ENCODE measurements around the gene PGAP6.
"Not testable (repeated sequence)": the region's sequence is repeated elsewhere in the genome, so short reads cannot be mapped to it uniquely, and the experiment has no call there.

The PGAP6 gene

DNA sequence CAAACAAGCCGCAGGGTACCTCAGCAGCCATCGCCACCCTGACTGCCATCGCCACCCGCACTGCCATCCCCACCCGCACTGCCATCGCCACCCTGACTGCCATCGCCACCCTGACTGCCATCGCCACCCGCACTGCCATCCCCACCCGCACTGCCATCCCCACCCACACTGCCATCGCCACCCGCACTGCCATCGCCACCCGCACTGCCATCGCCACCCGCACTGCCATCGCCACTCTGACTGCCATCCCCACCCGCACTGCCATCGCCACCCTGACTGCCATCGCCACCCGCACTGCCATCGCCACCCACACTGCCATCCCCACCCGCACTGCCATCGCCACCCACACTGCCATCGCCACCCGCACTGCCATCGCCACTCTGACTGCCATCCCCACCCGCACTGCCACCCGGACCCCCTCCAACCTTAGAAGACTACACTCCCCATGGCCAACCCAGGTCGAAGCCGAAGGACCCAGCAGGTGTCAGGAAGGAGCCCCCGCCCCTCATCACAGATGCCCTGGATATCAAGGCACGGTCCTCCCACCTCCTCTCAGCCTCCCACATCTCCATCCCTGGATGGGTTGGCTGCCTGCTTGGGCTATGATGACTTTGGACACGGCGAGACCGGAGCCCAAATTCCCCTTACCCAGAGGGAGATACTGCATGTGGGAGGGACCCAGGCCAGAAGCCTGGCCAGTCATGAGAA, 3.5 kb downstream of the PGAP6 start:
- DNase-seq = not testable (repeated sequence)

DNA sequence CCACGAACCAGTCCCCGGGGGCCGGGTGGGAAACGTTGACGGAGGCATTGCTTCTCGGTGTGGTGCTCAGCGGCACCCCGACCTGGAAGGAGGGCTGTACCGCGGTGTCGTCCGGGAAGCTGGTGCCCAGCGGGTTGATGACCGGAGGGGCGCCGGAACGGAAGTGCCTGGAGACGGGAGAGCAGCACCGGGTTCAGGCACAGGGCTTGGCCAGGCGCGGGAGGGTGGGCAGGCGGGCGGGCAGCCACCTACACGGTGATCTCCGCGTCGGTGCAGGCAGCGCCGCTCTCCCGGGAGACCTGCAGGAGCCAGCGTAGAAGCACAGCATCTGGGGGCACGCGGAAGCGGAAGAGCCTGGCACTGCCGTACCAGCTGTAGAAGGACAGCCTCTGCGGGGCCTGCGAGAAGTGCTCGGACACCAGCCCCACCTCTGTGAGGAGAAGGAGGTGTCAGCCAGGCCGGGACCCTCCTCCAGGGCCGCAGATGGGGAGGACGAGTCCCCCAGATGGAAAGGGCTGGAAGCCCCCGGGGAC, 4.3 kb downstream of the PGAP6 start:
- DNase-seq = no peak

DNA sequence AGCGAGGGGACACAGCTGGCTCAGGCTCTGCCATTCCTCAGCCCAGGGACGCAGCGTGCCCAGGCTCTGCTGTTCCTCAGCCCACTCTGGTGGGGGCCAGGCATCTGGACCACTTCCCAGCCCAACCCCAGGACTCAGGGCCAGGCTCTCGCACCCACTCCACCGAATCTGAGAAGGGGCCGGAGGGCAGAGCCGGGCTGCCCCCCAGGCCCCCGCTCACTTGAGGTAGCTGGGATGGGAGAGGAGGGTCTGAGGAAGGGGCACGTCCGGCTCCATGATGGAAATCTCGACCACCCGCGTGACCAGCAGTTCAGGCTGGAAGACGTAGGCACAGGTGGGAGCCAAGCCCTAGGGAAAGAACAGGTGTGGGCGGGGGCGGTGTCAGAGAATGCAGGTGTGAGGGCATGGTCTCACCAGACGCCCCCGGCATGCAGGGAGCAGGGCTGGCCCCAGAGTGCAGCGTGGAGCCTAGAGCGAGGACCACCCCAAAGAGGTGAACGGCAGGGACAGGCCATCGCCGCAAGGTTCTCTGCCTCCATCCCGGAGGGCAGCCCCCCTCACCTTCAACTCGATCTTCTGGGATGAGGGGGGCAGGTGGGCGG, 4.9 kb downstream of the PGAP6 start:
- DNase-seq = no peak

DNA sequence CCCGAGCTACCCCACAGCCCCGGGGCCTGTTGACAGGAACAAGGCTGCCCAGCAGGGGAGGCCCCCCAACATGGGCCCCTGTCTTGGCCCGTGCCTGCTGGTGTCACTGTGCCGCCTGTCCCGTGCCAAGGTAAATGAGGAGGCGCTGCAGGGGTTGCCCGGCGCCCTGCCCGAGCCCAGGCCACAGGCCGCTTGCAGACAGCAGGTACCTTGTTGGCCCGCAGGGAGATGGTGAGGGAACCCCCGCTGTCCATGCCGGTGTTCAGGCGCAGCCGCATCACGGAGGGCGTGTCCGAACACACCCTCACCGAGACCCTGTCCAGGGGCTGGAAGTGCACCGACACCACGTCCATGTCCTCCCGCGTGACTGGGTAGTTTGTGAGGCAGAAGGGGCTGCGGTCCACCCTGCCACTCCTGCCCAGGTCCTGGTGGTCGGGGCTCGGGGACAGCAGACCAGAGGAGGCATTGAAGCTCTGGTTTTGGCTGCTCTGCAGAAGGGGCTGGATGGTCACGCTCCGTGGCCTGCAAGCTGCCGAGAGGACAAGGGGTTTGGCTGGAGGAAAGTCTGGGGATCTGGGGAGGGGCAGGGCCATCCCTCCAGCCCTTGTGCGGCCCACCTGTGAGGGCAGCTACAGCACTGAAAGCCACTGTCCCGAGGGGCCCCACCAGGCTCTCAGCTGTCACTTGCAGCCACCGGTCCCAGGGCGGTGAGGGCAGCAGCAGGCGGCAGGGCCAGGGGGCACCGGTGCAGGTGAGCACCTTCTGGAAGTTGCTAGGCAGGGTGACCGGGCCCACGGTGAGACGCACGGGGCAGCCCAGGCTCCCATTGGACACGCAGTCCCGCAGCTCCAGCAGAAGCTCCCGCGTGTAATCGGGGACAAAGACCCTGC, 5.6 kb downstream of the PGAP6 start:
- DNase-seq = no peak

DNA sequence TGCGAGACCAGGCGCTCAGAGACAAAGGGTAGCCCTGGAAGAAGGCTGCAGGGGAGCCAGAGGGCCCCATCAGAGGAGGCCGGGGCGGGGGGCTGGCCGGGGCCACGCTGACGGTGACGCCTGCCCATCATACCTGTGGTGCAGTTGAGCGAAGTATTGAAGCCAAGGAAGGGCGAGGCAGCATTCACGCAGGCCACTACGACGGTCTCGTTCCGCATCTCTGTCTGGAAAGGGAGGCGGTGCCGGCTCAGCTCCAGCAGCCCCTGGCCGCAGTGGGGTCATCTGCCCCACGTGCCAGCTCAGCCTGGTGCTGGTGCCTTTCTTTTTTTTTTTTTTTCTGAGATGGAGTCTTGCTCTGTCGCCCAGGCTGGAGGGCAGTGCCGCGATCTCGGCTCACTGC, 6.6 kb downstream of the PGAP6 start:
- no peak for DNase-seq

DNA sequence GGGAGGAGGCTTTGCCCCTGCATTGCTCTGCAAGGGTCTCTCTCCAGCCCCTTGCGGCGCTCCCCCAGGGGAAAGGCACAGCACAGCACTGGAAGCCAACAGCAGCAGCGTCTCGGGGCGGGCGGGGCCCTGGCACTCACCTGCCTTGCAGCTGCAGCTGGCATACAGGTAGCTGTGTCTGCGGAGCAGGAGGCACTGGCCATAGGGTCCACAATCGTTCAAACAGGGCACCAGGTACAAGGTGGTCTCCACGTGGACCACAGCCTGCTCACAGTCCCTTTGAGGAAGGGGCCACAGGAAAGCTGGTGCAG, 7.2 kb downstream of the PGAP6 start:
- no peak for DNase-seq

DNA sequence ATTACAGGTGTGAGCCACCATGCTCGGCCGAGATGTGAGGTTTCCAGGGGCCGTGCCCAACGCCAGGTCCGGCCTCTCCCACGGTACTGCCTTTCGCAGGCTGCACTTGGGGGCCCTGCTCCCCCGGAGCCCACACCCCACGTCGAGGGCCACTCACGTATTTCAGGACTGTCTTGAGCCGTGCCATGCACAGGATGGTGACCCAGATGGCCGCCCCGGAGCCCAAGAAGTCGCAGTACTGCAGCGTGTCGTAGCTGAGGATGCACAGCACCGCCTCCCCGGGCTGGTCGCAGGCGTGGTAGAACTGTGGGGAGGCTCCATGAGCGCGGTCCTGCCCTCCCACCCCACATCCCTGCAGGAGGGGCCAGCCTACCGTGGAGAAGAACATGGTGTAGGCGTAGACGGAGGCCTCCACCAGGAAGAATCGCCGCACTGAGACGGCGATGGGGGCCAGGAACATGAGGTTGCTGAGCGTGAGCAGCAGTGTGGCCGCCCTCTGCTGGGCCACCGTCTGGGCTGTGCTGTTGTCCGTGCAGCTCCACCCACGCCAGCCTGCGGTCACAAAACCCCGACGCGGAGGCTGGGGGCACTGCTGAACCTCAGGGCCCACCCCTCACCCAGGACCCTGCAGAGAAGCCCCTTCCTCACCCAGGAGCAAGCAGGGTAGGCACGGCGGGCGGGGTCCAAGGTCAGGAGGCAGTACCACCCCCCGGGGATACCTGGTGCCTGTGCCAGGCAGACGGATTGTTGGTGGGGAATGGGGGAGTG, 7.7 kb downstream of the PGAP6 start:
- DNase-seq = no peak

DNA sequence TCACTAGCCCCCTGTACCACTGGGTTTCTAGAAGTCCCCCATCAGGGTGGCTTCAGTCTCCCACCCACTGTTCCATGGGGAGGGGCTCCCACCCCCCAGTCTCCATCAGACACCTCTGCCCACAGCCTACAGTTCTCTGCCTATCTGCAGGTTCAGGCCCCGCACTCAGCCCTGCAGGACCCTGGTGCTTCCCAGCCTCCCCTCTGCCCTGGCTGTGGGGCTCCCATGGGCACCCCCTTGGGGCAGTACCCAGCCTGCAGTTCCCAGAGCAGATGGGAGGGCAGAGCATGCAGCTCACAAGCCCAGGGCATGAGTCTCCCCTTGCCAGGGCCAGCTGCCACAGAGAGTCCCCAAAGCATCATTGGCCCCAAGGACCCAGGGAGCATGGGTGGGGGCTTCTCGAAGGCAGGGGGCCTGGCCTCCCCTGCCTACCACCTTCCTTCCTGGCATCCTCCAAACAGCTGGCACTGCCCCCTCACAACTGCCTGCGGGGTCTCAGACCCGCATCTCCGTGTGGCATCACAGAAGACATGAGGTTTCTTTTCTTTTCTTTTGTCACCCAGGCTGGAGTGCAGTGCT, 8.7 kb downstream of the PGAP6 start:
- DNase-seq = no peak

DNA sequence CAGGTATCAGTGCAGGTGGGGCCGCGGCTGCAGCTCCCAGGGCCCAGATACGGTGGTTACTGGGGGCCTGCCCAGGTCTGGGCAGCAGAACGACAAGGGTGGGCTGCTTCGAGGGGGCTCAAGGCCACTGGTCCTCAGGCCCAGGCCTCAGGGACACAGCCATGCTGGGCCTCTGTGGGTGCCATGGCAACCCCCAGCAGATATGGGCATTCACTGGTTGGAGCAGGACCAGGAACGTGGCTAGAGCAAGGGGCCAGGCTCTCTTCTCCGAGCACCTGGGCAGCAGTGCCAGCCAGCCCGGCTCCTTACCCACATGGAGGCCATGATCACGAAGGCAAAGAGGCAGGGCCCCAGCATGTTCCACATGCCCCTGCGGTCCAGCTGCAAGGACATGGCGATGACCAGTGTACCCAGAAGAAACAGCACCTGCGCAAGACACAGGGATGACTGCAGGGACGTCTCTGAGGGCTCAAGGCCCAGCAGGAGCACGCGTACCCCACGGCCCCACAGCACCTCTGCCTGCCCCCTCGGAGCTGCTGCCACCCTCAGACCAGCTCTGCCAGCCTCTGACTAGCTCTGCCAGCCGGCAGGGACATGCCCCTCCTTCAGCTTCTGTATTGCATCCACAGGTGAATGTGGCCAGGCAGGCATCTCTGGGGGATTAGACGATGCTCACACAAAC, 9.3 kb downstream of the PGAP6 start:
- DNase-seq = no peak

DNA sequence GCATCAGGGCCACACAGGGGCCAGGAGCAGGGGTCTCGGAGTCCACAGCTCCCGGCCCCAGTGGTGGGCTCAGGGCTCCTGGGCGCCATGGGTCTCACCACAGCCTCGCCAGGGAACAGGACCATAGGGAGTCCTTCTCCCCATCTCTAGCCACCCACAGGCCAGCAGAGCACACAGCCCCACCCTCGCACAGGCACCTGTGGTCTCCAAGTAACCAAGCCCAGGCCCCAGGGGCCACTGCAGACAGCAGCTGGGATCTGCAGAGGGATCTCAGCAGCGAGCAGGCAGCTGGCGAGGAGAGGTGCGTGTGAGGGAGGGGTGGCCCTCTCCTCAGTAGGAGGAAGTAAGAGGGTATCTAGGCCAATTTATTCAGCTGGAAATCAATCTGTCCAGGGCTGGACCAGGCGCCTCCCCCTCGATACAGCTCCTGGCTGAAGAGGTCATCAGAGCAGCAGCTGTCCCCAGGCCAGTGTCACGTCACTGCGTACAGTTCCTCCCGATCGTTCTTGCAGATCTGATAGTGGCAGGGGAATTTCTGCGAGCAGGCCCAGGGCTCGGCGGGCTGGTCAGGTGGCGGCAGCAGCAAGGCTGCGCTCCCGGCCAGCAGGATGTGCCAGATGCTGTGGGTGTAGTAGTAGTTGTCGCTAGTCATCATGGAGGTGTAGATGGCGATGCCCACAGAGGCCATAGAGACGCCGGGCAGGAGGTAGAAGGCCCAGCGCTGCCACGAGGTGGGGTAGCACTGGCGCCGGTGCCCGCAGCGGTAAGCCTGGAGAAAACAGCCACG, 10.1 kb downstream of the PGAP6 start:
- no peak for DNase-seq

DNA sequence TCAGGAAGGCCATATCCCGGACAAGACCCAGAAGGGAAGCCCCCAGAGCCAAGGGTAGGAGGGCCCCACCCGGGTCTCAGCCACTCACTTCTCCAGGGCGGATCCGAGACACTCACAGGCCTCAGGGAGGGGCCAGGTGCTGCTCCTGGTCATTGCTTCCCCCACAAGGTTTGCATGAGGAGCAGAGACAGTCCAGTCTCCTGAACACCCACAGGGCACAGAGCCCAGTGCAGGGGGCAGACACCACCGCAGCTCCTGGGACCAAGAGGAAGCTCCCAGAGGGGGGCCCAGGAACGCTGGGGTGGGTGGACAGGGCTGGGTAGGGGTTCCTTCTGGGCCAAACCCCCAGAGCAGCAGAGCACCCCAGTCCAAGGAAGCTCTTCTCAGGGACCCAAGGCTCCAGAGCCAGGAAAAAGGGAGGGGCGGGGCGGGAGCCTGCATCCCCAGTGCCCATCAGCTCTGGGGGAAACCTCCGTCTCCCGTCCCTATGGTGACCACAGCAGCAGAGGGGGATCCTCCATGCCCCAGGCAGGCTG, 10.7 kb downstream of the PGAP6 start:
- DNase-seq = no peak

DNA sequence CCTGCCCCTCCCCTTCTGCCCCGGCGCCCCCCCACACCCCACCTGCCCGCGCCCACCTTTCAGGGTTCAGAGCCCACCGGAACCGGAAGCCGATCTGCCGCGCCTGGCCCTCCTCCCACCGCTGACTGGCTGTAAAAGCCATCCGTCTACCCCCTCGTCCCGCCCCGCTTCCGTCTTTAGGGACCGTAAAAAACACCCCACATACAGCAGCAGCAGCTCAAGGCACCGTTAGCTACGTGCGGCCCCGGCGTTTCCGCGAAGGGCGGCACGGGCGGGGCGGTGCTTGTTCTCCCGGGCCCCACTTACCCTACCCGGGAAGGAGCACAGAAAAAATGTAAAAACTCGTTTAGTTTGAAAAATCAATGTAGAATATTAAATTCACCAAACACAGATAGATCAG, 11.3 kb downstream of the PGAP6 start, which contains the start of gene MRPL28:
TSS of gene MRPL28 (minus strand) at position 96 of the 400 bp plus-strand sequence. CDS start 320 bp downstream, outside the sequence.
- DNase-seq = no peak

DNA sequence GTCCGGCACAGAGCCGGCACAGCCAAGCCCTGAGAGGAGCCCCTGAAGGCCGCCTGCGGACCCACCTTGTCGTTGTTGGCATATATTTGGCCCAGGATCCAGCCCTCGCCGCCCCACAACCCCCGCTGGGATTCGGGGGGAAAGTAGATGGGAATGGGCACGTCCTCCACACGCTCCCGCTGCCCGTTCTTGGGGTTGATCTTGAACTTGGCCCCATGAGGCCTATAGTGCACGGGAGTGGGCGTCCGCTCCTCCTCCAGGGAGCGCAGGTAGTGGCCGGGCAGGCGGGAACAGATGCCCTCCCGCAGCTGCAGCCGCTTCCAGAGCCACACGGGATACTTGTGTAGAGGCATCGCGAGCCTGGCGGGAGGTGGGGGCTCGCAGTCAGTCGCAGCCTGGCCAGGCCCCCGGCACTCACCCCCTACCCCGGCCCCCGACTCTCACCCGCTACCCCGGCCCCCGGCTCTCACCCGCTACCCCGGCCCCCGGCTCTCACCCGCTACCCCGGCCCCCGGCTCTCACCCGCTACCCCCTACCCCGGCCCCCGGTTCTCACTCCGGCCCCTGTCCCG, 11.8 kb downstream of the PGAP6 start:
- no peak for DNase-seq

DNA sequence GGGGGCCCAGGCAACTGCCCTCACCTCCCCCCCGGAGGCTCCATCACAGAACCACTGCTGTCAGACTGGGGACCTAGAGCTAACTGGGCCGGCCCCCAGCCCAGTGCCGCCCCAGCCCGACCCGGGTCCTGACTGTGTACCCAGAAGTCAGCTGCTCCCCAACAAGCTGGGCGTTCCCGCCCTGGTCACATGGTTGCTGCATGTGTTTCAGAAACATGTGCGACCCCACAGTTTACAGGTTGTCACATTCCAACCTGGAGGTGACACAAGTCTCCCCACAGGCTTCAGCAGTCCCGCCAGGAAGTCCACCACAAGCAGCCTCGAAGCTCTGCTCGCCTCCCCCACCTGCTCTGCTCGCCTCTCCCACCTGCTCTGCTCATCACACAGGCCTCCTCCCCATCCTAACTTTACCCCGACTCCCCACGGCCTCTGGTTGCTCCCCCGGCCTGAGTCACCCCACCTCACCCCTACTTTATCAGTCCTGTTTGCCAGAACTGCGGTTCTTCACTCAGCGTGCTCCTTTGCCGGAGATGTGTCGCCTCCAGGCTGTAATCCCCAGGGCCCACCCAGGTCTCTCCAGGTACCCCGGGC, 12.4 kb downstream of the PGAP6 start:
- DNase-seq = no peak

DNA sequence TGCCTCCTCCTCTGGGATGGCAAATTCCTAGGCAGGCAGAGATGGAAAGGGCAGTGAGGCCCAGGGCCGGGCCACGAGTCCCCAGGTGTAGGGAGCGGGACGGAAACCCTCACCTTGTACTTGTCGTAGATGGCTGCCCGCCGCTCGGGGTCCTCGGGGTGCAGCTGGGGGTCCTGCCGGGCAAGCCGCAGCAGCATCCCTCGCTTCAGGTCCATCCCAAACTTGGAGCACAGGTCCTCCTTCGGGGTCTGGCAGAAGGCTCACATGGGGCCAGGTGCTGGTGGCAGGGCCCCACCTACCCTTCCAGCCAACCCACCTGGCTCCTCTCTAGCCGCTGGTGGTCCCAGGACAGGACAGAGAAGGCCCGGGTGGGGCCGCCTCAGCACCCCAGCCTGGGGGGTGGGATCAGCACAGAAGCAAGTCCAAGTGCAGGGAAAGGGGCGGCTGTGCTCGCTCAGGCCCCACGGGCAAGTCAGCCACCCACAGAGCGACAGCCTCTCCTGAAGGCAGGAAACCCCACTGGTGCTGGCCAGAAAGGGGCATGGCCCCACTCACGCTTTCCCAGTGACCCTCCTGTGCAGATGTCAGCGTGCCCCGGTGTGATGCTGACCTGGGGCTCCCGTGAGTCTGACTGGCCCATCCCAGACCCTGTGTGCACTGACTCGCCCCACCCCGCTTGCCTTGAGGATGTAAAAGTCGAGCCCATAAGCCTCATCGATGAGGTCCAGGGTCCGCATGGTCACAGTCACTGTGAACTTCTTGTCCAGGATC, 13.2 kb downstream of the PGAP6 start:
- no peak for DNase-seq

DNA sequence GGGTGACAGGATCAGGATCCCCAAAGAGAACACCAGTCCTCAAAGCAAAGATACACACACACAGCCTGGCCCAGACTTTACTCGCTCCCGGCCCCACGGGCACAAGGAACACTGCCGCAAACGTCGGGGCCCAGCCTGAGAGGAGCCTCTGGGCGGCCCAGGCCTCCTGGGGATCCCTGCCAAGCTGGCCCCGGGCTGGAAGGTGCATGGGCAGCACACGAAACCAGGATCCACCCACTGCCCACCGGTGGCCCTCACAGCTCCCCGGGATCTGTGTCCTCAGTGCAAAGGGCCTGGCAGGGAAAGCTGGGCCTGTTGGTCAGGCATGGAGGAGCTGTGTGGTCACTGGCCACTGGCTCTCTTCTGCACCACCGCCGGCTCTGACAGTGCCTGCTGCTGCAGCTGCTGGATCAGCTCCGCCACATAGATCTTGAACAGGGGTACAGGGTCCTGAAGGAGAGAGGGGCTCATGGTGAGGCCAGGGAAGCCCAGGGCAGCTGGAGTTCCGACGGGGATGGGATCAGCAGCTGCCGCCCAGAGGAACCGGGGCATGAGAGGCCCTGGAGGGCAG, 14.4 kb downstream of the PGAP6 start:
- DNase-seq = no peak

DNA sequence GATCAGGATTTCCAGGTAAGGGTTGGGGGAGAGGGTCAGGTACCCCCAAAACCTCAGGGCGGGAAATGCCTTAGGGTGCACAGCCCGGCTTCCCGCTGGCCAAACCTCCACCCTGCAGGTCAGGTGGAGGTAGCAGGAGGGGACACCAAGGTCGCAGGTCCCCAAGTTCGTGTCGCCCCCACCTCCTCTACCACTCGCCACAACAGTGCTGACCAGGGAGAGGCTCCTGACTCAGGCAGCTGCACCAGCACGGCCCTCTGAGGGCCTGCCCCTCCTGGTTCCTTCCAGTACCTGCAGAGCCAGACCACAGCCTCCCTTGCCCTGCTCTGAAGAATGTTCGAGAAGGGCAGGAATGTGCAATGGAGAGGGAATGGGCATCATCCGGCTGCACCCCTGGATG, 15.3 kb downstream of the PGAP6 start:
- DNase-seq = no peak

DNA sequence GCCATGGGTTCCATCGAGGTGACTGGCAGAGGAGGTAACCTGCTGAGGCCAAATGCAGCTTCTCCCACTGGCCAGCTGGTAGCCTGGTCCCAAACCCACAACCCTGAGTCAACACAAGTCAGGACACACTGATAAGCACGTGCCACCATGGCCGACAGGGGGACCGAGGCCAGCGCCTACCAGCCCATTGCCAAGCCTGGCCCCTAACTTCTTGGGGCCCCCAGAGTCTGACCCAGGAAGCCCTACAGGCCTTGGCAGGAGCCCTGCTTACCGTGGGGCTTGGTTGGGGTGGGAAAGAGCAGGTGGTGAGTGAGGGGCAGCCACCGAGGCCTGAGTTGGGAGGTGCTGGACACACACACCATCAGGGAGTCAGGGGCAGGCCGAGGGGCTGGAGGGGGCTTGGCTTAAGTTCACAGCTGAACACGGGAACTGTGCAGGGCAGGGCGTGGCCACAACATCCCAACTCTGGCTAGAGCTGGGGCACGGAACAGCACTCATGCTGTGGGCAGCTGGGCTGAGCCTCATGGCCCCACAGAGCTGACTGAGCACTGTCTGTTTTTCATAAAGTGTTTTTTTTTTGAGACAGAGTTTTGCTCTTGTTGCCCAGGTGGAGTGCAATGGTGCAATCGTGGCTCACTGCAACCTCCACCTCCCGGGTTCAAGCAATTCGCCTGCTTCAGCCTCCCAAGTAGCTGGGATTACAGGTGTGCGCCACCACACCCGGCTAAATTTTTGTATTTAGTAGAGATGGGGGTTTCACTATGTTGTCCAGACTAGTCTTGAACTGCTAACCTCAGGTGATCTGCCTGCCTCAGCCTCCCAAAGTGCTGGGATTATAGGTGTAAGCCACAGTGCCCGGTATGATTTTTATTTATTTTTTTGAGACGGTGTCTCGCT, 16.9 kb downstream of the PGAP6 start:
- DNase-seq = no peak
